Fibroblast of mammary gland (primary cell): ENCODE measurements around the gene C16orf74.

Source experiments
- DNase-seq: peaks from one replicate; pipeline ENCODE4 v3.0.0-alpha.2; 2010; ENCODE audit warnings: low read depth
- H3K4me3 ChIP-seq: 2 replicates; pipeline ENCODE4 v1.5.1; 2011; ENCODE audit warnings: low read depth, mild to moderate bottlenecking, low read length, moderate library complexity; ENCODE audit not compliant: control insufficient read depth
- CTCF ChIP-seq: conservative IDR thresholded peaks from 2 replicates; pipeline ENCODE4 v1.5.1; 2011; ENCODE audit warnings: low read depth, low read length, inconsistent platforms; ENCODE audit not compliant: control insufficient read depth, insufficient read depth

Gene C16orf74

GRCh38 chr16:85738923-85739715, 11.8 kb downstream of the C16orf74 start:
- DNase-seq: no peak

GRCh38 chr16:85736921-85737320, 14.0 kb downstream of the C16orf74 start:
- H3K4me3 ChIP-seq: no peak overlapping the region
- TF ChIP-seq CTCF: no peak
- no peak for DNase-seq

More at GRCh38 chr16:85738923-85739715, 11.8 kb downstream of the C16orf74 start:
- no peak for TF ChIP-seq CTCF
- H3K4me3 ChIP-seq: no peak overlapping the region

- TF ChIP-seq CTCF: no peak
- DNase-seq: no peak
- no peak overlapping the region for H3K4me3 ChIP-seq
These were observed 14.9 kb downstream of the C16orf74 start for GRCh38 chr16:85735946-85736345.

- TF ChIP-seq CTCF: no peak
- DNase-seq: no peak
- H3K4me3 ChIP-seq: no peak overlapping the region
These were observed 15.7 kb downstream of the C16orf74 start for GRCh38 chr16:85735225-85735635.

- no peak for TF ChIP-seq CTCF
- H3K4me3 ChIP-seq: no peak overlapping the region
- no peak for DNase-seq
These were observed 16.4 kb downstream of the C16orf74 start for GRCh38 chr16:85734311-85735017.

- no peak overlapping the region for H3K4me3 ChIP-seq
- no peak for DNase-seq
- TF ChIP-seq CTCF: no peak
These were observed 17.1 kb downstream of the C16orf74 start for GRCh38 chr16:85733839-85734170.
